Measurements from ENCODE around the gene TTC28.

Gene TTC28

DNA sequence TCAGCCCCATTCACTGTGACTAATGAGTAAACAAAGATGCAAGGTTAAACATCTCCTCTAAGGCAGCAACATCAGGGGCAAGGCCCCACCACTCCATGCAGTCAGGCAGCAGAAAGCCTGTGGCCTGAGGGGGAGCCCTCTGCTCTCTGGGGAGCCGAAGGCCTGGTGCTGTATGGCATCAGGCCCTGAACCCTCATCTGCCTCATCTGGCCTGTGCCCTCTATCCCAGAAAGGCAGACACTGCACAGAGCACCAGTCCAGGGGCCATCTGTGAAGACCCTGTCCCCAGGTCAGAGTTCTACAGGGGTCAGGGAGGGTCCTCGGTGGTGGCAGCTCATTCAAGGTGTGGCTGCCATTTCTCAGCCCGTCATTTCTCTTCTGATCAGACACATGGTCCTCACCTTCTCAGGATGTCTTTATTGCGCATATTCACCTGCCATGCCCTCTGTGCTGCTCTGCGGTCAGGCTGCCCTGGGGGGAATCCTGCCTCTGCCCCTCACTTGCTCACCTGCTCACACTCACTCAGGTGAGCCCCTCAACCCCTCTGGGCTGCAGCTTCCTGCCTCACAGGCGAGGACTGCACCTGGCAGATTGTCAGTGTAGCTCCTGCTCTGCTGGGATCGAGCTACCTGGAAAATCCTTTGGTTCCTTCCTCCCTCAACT is 657.5 kb downstream of the TTC28 start:
- no peak for DNase-seq (ENCODE audit: low spot score)

DNA sequence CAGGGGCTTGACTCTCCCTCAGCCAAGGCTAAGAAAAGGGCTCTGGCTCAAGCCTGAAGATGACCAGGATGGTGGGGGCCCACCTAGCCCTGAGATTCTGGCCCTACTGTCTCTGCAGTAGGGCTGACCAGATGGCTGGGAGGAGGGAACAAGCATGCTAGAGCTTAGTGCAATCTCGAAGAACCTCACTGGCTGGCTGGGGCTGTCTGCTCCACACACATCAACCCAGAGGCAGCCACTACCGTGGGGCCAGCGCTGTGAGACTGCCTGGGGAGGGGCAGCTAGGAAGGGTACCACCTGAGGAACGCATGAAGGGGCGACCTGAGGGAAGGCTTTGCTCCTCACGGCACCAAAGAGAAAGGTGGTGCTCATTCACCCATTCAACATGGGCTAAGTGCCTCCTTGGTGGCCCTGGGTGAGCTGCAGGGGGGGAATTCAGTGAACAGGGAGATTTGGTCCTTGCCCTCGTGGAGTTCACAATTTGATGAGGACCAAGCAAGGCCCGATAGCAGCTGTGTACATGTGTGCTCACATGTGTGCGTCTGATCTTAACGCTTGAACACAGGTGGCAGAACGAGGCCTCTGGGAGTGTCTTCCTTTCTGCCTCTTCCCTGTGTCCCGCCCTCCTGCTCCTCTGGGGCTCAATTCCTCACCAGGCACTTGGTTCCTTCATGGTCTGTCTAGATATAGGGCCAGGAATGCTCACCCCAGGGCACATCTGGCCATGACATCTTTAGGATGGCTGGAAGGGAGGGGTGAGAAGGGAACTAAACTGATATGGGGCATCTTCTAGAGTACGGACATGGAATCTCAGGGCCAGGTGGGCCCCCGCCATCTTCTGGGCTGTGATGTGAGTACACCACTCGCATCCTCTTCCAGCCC is 658.3 kb downstream of the TTC28 start:
- DNase-seq (ENCODE audit: low spot score): no peak

DNA sequence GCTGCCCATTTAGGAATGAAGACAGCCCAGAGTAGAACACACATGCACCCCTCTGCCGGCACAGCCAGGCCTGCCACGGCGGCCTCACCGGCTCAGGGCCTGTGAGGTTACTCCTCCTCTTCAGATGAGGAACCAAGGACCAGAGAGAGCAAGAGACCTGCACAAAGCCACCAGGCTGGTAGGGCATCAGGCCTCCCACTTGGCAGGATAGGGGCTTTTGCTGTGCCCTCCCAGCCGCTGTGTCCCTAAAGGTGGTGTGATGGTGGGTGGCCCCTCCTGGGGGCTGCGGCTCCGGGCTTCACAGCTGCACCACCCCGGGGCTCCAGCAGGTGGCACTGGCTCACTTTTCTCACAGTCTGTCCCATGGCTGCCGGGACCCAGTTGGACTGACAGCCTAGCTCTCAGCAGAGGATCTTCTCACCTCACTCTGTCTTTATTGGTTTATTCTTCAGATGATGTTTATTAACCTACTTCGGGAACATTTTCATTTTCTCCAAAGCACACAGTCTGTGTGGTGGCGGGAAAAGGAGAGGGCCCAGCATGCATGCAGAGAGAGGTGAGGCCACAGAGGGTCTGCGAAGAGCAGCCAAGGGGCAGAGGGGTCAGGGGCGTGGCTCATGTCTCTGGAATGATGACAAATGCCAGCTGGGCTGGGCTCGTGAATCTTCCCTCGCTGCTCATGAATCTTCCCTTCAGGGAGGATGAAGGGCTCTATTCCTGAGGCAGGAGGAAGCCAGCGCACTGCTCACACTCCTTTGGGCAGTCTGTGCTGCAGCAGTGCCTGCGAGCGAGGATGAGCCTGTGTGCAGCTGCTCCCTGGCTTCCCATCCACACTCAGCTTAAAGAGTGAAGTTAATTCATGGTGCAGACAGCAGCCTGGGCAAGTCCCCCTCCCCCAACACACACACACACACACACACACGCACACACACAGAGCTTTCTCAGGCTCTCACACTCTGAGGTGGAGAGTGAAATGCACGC is 659.5 kb downstream of the TTC28 start:
- peak; percentile 82 for DNase-seq (ENCODE audit: low spot score)

DNA sequence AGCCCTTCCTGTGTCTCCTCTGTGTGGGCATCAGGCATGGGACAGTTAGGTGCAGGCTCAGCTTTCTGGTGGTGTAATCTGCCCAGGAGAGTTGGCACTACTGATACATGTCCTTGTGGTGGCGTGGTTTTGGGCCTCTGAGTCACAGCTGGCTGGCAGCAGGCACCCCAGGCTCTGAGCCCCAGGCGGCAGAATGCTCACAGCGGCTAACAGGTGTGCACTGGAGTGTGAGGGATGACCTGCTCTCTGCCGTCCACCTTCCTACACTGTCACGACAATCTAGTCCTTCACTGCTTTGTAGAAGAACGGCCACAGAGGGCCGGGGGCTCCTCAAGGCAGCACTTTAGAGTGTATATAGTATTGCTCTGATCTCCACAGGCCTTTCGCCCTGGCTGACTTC is 660.3 kb downstream of the TTC28 start:
- DNase-seq (ENCODE audit: low spot score): peak; percentile 31

DNA sequence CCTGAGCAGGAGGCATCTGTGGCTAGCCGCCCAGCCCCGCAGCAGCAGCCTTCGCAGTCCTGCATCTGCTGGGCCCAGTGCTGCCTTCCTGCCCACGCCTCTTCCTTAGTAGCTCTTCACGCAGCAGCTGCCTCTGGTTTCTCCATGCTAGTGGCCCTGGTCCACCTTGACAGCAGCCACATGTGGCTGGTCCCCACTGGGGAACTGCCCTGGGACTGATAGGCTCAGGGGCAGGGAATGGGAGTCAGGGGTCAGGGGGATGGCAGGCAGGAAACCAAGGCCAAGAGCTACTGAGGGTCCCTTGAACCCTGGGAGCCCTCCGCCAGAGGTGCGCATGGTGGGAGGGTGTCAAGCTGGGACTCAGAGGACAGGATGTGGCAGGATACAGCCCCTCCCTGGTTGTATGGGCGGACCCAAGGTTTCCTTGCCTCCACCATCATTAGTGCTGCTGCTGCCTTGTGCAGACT is 661.1 kb downstream of the TTC28 start:
- DNase-seq (ENCODE audit: low spot score): no peak

DNA sequence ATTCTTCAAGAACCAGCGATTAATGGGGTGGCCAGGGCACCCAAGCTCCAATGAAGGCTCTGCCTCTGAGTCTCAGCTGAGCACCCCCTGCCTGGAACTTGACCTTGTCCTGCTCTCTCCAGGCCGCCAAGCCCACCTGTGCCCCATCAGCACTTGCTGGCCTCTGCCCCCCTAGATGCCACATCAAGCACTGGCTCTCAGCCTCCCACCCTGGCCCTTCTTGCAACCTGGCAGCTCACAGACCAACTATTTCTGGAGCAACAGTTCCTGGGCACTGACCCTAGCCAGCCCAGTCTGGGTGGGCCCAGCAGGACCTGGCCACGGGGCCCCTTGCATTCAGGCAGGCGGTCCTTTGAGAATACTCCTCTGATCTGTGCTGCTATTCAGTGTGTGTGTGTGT is 661.8 kb downstream of the TTC28 start:
- DNase-seq (ENCODE audit: low spot score): no peak

DNA sequence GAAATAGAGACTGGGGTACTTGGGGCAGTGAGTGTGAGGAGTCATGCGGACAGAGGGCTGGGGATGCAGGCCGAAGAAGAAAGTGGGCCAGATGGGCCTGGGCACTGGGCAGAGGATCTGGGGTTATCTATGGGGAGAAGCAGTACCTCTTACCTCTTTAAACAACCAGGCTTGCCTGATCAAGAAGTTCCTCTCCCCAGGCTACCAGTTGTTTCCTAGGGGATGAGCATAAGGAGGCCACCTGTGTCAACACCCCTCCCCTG is 662.2 kb downstream of the TTC28 start:
- no peak for DNase-seq (ENCODE audit: low spot score)

DNA sequence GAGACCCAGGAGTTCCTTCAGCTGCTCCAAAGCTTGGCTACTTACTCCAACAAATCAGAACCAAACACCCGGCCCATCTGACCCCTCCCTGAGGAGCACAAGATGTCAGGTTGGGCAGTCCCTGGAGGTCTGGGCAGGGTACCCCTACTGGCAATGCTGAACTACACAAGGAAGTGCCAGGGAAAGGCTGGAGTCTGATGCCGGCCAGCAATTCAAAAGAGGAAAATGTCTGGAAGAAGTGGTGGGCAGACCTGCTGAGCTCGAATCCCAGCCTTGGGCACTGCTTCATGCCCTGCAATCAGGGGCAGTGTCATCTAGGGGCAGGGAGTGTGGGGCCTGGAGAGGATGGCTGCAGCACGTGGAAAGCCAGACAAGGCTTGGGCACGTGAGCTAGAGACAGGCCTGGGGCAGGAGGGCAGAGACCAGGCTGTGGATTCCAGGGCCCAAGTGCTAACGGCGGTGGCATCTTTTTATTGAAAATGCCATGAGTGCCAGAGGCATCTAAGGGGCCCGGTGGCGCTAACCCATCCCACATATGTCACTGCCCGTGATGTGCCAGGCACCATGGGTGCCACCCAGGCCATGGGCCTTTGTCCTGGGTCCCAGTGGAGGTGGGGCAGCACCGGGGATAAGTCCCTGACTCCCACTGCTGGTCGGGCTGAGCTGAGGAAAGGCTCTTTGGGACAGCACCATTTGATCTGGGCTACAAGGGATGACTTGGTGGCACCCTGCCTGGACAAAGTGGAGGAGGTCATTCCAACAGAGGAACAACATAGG is 662.7 kb downstream of the TTC28 start:
- no peak for DNase-seq (ENCODE audit: low spot score)

DNA sequence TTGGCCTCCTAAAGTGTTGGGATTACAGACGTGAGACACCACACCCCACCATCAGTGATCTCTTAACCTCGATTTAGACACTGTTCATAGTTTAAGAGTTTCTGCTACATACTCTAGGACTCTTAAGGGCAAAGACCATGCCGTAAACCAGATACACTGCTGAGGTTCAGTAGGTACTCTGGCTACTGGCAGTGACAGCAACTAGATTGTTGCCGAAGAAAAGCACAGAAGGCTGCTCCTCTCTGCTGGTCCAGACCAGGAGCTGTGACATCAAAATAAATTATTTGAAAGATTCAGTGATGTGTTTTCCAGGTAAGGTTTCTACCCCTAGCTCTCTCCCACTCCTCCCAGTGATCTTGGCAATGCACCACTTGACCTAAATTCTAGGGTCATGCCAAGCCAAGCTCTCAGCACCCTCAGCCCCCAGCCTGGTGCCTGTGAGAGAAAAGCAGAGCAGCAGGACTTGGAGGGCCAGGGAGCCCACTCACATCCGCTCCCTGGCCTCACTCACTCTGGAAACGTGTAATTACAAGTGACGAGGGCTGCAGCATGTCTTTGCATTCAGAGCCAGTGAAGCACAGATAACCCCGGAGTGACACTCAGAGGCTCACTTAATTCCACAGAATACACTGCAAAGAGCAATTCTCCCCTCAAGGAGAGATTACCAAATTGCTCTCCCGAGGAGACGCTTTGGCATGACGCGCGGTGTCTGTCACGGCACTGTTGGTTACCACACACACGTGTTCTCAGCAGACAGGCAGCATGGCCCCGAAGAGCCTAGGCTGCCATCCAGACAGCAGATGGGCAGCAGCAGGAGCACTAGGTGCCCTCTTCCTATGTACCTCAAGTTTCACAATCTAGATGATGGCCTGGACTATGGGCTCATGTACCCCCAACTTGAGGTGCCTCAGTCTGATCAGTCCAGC is 663.7 kb downstream of the TTC28 start:
- peak; percentile 49 for DNase-seq (ENCODE audit: low spot score)

DNA sequence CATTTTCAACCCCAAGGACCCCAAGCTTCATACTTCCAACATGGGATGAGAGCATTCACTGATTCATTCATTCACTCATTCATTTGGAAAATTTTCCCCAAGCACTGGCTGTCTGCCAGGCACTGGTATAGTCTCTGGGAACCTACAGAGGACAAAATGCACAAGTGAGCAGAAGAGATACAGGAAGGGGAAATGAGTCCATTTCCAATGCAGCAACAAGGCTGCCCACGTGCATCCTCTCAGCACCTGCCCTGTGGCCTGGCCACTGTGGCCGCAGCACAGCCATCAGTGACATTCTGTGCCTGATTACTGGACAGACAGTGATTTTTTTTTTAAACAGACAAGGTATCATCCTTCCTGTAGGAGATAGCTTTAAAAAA is 664.6 kb downstream of the TTC28 start:
- no peak for DNase-seq (ENCODE audit: low spot score)

DNA sequence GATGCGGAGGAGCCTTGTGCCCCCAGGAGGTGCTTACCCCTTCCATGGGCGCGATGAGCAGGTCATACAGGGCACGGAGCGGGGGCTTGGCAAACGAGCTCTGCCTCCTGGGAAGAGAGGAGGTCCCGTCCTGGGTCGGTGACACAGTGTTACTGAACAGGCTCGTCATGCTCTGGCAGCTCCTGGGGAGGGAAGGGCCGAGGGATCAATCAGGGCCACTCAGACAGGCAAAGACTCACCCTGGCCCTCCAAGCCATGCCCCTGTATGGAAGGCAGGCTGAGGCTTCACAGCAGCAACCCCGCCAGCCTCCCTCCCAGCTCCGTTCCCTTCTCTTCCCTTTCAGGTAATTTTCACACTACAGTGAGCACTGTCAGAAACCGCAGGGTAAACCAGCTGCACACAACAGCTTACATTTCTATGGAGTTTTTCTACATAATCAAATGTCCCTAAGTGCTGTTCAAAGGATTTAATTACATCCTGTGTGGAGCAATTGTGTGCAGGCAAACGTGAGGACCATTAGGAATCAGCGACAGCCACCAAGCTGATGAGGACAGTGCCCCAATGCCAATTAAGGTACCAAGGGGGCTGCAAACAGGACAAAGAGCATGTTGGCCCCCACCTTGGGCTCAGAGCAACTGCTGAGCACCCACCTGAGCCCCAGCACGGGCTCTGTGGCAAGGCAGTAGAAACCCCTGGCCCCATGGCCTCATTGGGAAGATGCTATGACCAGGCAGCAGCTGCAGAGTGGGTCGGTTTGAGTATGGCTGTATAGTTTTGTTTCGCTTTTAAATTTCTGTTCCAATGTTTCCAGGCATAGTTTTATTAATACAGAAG is 665.2 kb downstream of the TTC28 start:
- no peak for DNase-seq (ENCODE audit: low spot score)

DNA sequence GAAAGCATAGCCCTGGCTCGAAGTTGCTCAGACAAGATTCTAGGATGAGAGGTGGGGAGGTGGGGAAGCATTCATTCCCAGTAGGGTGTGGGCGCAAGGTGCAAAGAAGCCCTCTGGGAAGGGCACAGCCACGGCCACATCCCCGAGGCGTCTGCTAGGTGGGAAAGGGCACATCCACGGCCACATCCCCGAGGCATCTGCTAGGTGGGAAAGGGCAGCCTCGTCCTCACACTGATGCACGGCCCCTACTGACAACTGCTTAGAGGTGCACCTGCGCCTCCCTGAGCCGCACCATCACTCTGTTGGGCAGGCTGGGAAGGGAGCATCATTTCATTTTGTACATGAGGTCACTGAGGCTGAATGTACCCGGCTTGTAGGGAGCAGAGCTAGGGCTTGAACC is 666.0 kb downstream of the TTC28 start:
- no peak for DNase-seq (ENCODE audit: low spot score)

DNA sequence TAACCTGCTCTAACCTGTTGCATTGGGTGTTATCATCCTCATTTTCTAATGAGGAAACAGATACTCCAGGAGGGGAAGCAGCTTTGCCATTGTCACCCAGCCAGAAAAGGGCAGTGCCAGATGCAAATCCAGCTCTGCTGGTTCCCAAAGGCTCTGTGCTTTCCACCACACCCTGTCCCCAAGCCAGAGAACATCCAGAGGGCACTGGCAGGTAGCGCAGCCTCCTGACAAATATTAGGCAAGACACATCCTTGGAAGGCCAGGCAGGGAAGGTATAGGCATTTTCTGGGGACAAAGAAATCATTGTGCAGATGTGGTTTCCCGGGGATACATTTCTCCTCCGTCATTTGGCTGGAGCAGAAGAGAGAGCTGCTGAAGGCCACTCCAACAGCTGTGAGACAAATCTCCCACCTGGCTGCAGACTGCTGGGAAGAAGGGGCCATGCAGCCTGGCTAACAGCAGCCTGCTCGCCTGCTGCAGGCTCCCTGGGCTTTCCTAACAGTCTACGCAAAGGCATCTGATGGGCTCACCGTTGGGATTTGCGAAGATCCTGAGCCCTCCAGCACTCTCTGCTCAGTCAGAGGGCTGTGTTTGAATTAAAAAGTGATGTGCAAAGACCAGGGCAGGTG is 666.7 kb downstream of the TTC28 start:
- no peak for DNase-seq (ENCODE audit: low spot score)

DNA sequence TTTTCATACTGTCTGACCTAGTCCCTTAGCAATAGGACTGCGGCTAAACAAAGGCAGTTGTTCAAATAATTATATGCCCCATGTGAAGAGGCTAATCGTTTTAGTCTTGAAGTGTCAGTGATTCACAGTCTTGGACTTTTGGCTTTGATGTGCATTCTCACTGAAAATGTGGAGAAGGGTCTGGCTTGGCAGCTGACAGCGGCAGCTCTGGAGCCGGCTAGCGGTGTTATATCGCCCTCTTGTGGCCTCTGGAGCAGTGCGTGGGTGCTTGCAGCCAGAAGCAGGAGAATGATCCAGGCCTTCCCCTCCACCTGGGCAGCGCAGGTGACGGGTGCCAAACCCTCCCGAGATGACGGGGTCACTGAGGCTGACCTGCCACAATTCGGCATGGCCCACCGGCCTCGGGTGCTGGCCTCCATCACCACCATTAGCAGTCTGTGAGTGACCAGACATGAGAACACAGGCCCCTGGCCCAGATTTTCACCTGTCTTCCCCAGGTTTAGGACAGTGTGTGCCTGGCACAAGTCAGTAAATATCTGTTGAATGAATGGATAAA is 670.3 kb downstream of the TTC28 start:
- peak; percentile 93 for DNase-seq (ENCODE audit: low spot score)

DNA sequence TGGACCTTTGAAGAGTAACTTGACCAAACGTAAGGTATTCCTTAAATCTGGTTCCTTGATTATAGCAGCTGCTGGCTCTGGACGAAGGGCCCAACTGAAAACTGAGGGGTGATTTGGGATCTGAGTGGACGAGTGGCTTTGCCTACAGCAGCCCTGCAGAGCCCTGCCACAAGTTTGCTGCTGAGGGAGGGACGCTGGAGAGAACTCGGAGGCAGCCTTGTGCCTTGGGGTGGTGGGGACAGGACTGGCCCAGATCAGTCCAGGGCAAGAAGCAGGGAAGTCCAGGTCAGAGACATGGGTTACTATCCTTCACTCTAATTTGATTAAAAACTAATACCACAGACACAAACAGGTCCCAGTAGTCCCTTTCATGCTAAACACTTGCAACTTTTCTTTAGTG is 671.0 kb downstream of the TTC28 start:
- DNase-seq (ENCODE audit: low spot score): no peak

DNA sequence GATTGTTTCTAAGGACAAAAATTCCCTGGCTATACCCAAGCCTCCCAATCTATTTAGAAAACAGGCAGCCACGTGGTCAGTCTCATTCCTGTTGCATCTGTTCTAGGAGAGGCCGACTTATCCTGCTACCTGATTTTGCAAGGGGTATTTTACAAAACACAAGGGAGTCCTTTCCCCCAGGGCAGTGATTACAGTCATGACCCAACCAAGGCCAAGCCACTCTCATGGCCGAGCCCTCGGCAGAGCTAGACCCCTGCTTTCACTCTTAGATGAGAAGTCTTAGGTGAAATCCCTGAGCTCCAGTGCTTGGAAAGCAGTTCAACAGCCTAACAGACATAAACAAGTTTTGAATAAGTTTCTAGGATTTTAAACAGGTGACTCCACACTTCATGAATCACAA is 671.6 kb downstream of the TTC28 start:
- no peak for DNase-seq (ENCODE audit: low spot score)

DNA sequence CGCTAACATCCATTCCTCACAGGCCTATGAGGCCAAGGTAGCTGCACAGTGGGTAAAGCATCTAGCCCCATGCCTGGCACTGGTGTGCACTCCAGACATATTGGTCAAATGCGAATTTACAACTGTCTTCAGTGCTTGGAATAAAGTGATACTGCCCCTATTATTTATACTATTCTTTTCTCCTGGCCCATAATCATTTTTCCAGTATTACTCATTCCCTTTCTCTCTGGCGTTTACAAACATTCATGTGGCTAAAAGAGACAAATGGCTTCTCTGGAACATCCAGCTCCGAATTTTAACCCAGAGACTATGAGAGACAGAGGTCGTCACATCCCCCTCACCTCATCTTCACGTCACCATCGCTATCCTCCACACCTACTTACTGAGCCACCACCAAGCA is 673.4 kb downstream of the TTC28 start:
- DNase-seq (ENCODE audit: low spot score): peak; percentile 45

DNA sequence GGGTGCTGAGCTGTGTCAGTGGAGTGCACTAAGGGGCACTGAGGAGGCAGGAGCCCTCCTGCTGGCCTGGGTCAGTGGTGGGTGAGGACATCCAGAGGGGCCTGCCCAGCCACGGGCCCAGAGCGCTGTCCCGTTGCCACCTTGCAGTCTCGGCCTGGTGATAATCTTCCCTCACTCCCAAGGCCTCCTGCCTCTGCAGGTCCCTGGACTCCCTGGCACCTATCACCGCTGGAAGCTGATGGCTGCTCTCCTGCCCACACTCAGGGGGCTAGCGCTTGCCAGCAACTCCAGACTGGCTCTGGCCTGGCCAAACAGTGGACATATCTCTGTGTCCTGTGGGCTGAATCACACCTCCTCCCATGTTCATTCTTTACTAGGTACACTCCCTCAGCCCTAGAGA is 674.1 kb downstream of the TTC28 start:
- DNase-seq (ENCODE audit: low spot score): no peak

DNA sequence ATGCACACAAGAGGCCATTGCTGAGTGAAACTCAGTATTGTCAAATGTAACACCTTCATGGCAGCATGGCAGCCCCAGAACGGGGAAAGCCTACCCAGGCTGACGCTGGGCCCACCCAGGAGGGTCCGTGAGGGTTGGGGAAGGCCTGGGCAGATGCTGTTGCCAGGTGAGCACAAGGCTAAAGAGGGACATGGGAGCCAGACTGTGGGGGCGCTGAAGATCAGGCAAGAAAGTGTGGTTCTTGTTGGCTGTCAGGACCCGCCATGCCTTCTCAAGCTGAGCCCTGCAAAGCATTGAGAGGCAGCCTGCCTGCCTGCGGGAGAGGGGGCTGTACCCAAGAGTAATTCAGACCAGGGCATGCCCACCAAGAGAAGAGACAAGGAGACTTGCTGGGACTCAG is 675.6 kb downstream of the TTC28 start:
- DNase-seq (ENCODE audit: low spot score): no peak
